Transverse colon (tissue), 4 donors: Measurements from ENCODE around the gene D2HGDH. TPM values are rescaled to one million over a fixed set of nuclear protein-coding genes. Genes with fewer than 3 reads are reported as not detected.

Source experiments
- DNase-seq: peaks from one replicate; pipeline ENCODE4 v3.0.0-alpha.2; 2019
- H3K27ac ChIP-seq, 4 donors: fragments of 200-600 bp; sonication (generic); 2 replicates each; pipeline ENCODE4 v1.5.1; 2016 to 2018; ENCODE audit warnings: inconsistent platforms in 4 of 4
- H3K27me3 ChIP-seq: fragments of 200-600 bp; sonication (generic); 2 replicates; pipeline ENCODE4 v1.5.1; 2017; ENCODE audit warnings: inconsistent platforms
- H3K36me3 ChIP-seq, 4 donors: fragments of 200-600 bp; sonication (generic); 2 replicates each; pipeline ENCODE4 v1.5.1; 2017 to 2019; ENCODE audit warnings: inconsistent platforms in 4 of 4
- H3K4me1 ChIP-seq, 4 donors: fragments of 200-600 bp; sonication (generic); 2 replicates each; pipeline ENCODE4 v1.5.1; 2017 to 2020; ENCODE audit warnings: inconsistent platforms in 4 of 4
- H3K4me3 ChIP-seq, 4 donors: fragments of 200-600 bp; sonication (generic); 1 replicate in 1 of 4; 2 replicates in 3 of 4; pipeline versions ENCODE4 v1.5.1 to v1.6.1; 2017 to 2019; ENCODE audit warnings: inconsistent platforms in 4 of 4
- H3K9me3 ChIP-seq, 2 donors: fragments of 200-600 bp; sonication (generic); 2 replicates each; pipeline ENCODE4 v1.5.1; 2017 to 2019; ENCODE audit warnings: inconsistent platforms in 2 of 2
- CTCF ChIP-seq, 5 experiments: fragments of 200-600 bp in 3 of 5; fragments of 450-650 bp in 2 of 5; sonication (generic) in 3 of 5; IDR thresholded peaks; 1 replicate in 2 of 5; 2 replicates in 3 of 5; pipeline ENCODE4 v1.5.1; 2016 to 2017; ENCODE audit warnings: antibody characterized with exemption in 5 of 5, inconsistent platforms in 3 of 5, mild to moderate bottlenecking in 2 of 5, moderate library complexity in 1 of 5
- EP300 ChIP-seq: sonication (generic); formaldehyde crosslinking; IDR thresholded peaks from one replicate; pipeline ENCODE4 v1.6.1; 2017; ENCODE audit warnings: antibody characterized with exemption, low read depth
- POLR2A ChIP-seq: fragments of 450-650 bp; IDR thresholded peaks from one replicate; pipeline ENCODE4 v1.6.1; 2016; ENCODE audit warnings: antibody characterized with exemption, mild to moderate bottlenecking, moderate library complexity
- POLR2AphosphoS5 ChIP-seq, 3 donors: sonication (generic); formaldehyde crosslinking; IDR thresholded peaks; one replicate each; pipeline ENCODE4 v1.6.1; 2016; ENCODE audit warnings: antibody characterized with exemption in 3 of 3
- WGBS, 2 donors: methylation state at CpG; one replicate each; pipeline ENCODE4 v1.1.5; 2018; ENCODE audit warnings: low coverage in 1 of 2; 5-methylcytosine and 5-hydroxymethylcytosine counted together
- in situ Hi-C, 4 donors: fragments of 200-750 bp; cut with MboI; loops; one replicate each; pipeline versions ENCODE4 v1.15.0 to v1.15.1; 2017; ENCODE audit warnings: low sequenced_read_pairs in 3 of 4, low pct_ligation_motif_present in 1 of 4, low pct_unique_long_range_greater_than_20kb in 1 of 4
- intact Hi-C: fragments of 100-400 bp; cut with DNase I; formaldehyde crosslinking; loops from one replicate; pipeline ENCODE4 v1.15.1; 2023; ENCODE audit warnings: low total_unique reads
- total RNA-seq, 4 donors: library from RNA; depleted of rRNA; stranded (reverse); fragments of >200 nt; gene quantifications; one replicate each; pipeline ENCODE4 v1.1.0, GENCODE V29; 2016

Gene D2HGDH
- total RNA-seq, 4 donors from 2014 or later = 53.2 to 150 (median 55.5) TPM

GRCh38 chr2:241770185-241770935, 35.9 kb downstream of the D2HGDH start:
- no peak for DNase-seq
- Histone ChIP-seq H3K9me3 (no peaks in the 10 kb centered on the region), H3K27me3 (no peaks in the 10 kb centered on the region), H3K4me1 (peaks cover 5 to 34% (median 27%) of the 10 kb centered on the region in 4 donors), H3K36me3 (no peaks in the 10 kb centered on the region), H3K4me3 (no peak overlapping the region), H3K27ac (no peak overlapping the region)
- TF ChIP-seq CTCF (IDR thresholded peaks at IDR 0.05) (no peak), POLR2A (no peak), POLR2AphosphoS5 (IDR thresholded peaks at IDR 0.05) (no peak), EP300 (no peak)
- 82% methylated on average over 23 of the region's 27 CpGs; no CpG with 5 or more reads in 1 of the 2 donors for WGBS, 2 donors
- in situ Hi-C loops = no loop called here
- intact Hi-C loops = no loop called here

- Histone ChIP-seq H3K4me3 (no peak overlapping the region), H3K9me3 (no peaks in the 10 kb centered on the region), H3K27me3 (no peaks in the 10 kb centered on the region), H3K36me3 (no peaks in the 10 kb centered on the region), H3K27ac (no peak overlapping the region), H3K4me1 (peaks cover 5 to 39% (median 32%) of the 10 kb centered on the region in 4 donors)
- no peak for DNase-seq
- TF ChIP-seq POLR2AphosphoS5 (IDR thresholded peaks at IDR 0.05) (no peak), CTCF (IDR thresholded peaks at IDR 0.05) (no peak), EP300 (no peak), POLR2A (no peak)
- WGBS, 2 donors = 97% methylated on average over 6 of the region's 12 CpGs; no CpG with 5 or more reads in 1 of the 2 donors
- in situ Hi-C loops (no loop called here), intact Hi-C loops (no loop called here)
Observed at GRCh38 chr2:241770936-241771285, 36.5 kb downstream of the D2HGDH start.

- H3K9me3 ChIP-seq = no peaks in the 10 kb centered on the region
- H3K27ac ChIP-seq = no peak overlapping the region
- in situ Hi-C loops = no loop called here
- H3K4me1 ChIP-seq = peaks cover 5 to 42% (median 34%) of the 10 kb centered on the region in 4 donors
- WGBS, 2 donors = 71 to 81% methylated on average over 3 to 37 of the region's 38 CpGs
- H3K36me3 ChIP-seq = no peaks in the 10 kb centered on the region
- DNase-seq = no peak
- TF ChIP-seq POLR2A (no peak), POLR2AphosphoS5 (IDR thresholded peaks at IDR 0.05) (no peak), CTCF (IDR thresholded peaks at IDR 0.05) (no peak), EP300 (no peak)
- intact Hi-C loops = no loop called here
- H3K4me3 ChIP-seq = no peak overlapping the region
- no peaks in the 10 kb centered on the region for H3K27me3 ChIP-seq
Observed at GRCh38 chr2:241771286-241772062, 37.0 kb downstream of the D2HGDH start.

- Histone ChIP-seq H3K4me1 (peaks cover 5 to 44% (median 35%) of the 10 kb centered on the region in 4 donors), H3K27me3 (no peaks in the 10 kb centered on the region), H3K9me3 (no peaks in the 10 kb centered on the region), H3K27ac (no peak overlapping the region), H3K36me3 (no peaks in the 10 kb centered on the region), H3K4me3 (no peak overlapping the region)
- no peak for TF ChIP-seq POLR2A
- in situ Hi-C loops (no loop called here), intact Hi-C loops (no loop called here)
- 32 to 46% methylated on average over 9 of the region's 9 CpGs for WGBS, 2 donors
- no peak for DNase-seq
Observed at GRCh38 chr2:241772063-241772499, 37.7 kb downstream of the D2HGDH start.
